GM18507 (cell line): ENCODE results near the gene TCL1A.

ENCODE experiments used
- DNase-seq: peaks from one replicate; pipeline ENCODE4 v3.0.0; 2011; ENCODE audit warnings: low read depth; ENCODE audit not compliant: insufficient read length; ENCODE audit errors: extremely low spot score
- FAIRE-seq: peaks from 2 replicates; lab custom pipeline; 2011; peaks lifted over from hg19 to GRCh38; lab: Jason Lieb, UNC

The TCL1A gene

GRCh38 chr14:95710106-95710505, 3.8 kb downstream of the TCL1A start:
- FAIRE-seq: no peak
- DNase-seq: no peak

- FAIRE-seq (peak; percentile 76), DNase-seq (no peak)
These were observed 6.6 kb downstream of the TCL1A start for GRCh38 chr14:95707327-95707726.

GRCh38 chr14:95705518-95705917, 8.4 kb downstream of the TCL1A start:
- no peak for DNase-seq
- FAIRE-seq: no peak

- FAIRE-seq: no peak
- DNase-seq: no peak
These were observed 10.1 kb downstream of the TCL1A start for GRCh38 chr14:95703805-95704204.

- DNase-seq: no peak
- no peak for FAIRE-seq
These were observed 10.6 kb downstream of the TCL1A start for GRCh38 chr14:95703341-95703740.

GRCh38 chr14:95701846-95702221, 12.1 kb downstream of the TCL1A start:
- FAIRE-seq (no peak), DNase-seq (no peak)

- no peak for DNase-seq
- FAIRE-seq: peak; percentile 46
These were observed 13.5 kb downstream of the TCL1A start for GRCh38 chr14:95700221-95700976.

- no peak for DNase-seq
- FAIRE-seq: peak; percentile 91
These were observed 14.5 kb downstream of the TCL1A start for GRCh38 chr14:95699412-95699811.

GRCh38 chr14:95698287-95698686, 15.6 kb downstream of the TCL1A start:
- DNase-seq: no peak
- FAIRE-seq: peak; percentile 9

- DNase-seq (no peak), FAIRE-seq (peak; percentile 91)
These were observed 16.2 kb downstream of the TCL1A start for GRCh38 chr14:95697764-95698163.

- DNase-seq: no peak
- peak; percentile 62 for FAIRE-seq
These were observed 17.2 kb downstream of the TCL1A start for GRCh38 chr14:95696741-95697140.

GRCh38 chr14:95695913-95696312, 18.0 kb downstream of the TCL1A start:
- no peak for DNase-seq
- peak; percentile 63 for FAIRE-seq

GRCh38 chr14:95695051-95695450, 18.9 kb downstream of the TCL1A start:
- DNase-seq (no peak), FAIRE-seq (no peak)

- FAIRE-seq (no peak), DNase-seq (no peak)
These were observed 21.8 kb downstream of the TCL1A start for GRCh38 chr14:95692109-95692508.

GRCh38 chr14:95691591-95691990, 22.3 kb downstream of the TCL1A start:
- DNase-seq (no peak), FAIRE-seq (no peak)

GRCh38 chr14:95690815-95691214, 23.1 kb downstream of the TCL1A start:
- FAIRE-seq: no peak
- no peak for DNase-seq

- FAIRE-seq (no peak), DNase-seq (no peak)
These were observed 24.5 kb downstream of the TCL1A start for GRCh38 chr14:95689441-95689840.

- FAIRE-seq: no peak
- DNase-seq: no peak
These were observed 27.0 kb downstream of the TCL1A start for GRCh38 chr14:95686935-95687334.

GRCh38 chr14:95685978-95686922, 27.7 kb downstream of the TCL1A start, which contains the start of gene TCL1B:
TCL1B (plus strand) TSS chr14:95686426; CDS start chr14:95686468, 42 bp downstream.
- FAIRE-seq (no peak), DNase-seq (no peak)

GRCh38 chr14:95683793-95684192, 30.1 kb downstream of the TCL1A start:
- FAIRE-seq (peak; percentile 81), DNase-seq (peak; percentile 54)
